Upper lobe of left lung (tissue), 6 donors: Measurements from ENCODE around the gene CDKN2AIPNL. TPM values are rescaled to one million over a fixed set of nuclear protein-coding genes. Genes with fewer than 3 reads are reported as not detected.

Experiments
- ATAC-seq, 2 donors: fragments of 200-7000 bp; cut with Tn5 transposase; one replicate each; pipeline ENCODE4 v1.9.1; 2022; ENCODE audit warnings: mild to moderate bottlenecking in 2 of 2, moderate library complexity in 2 of 2; ENCODE audit not compliant: low FRiP score in 2 of 2
- DNase-seq, 2 donors: peaks; one replicate each; pipeline ENCODE4 v3.0.0-alpha.2; 2019 to 2020
- H3K27ac ChIP-seq, 4 donors: fragments of 200-600 bp; sonication (generic); one replicate each; pipeline ENCODE4 v1.5.1; 2016 to 2019
- H3K27me3 ChIP-seq, 4 donors: fragments of 200-600 bp; sonication (generic); one replicate each; pipeline ENCODE4 v1.5.1; 2017 to 2019
- H3K36me3 ChIP-seq, 4 donors: fragments of 200-600 bp; sonication (generic); one replicate each; pipeline ENCODE4 v1.5.1; 2016 to 2019
- H3K4me1 ChIP-seq, 4 donors: fragments of 200-600 bp; sonication (generic); one replicate each; pipeline ENCODE4 v1.5.1; 2018 to 2019
- H3K4me3 ChIP-seq, 4 donors: fragments of 200-600 bp; sonication (generic); one replicate each; pipeline ENCODE4 v1.5.1; 2017 to 2019; ENCODE audit warnings: mild to moderate bottlenecking in 2 of 4, moderate library complexity in 1 of 4
- H3K9me3 ChIP-seq, 4 donors: fragments of 200-600 bp; sonication (generic); one replicate each; pipeline ENCODE4 v1.5.1; 2018 to 2019
- CTCF ChIP-seq, 6 experiments: fragments of 450-650 bp in 4 of 6; fragments of 200-600 bp in 2 of 6; sonication (generic) in 2 of 6; IDR thresholded peaks; one replicate each; pipeline ENCODE4 v1.5.1; 2016 to 2019; ENCODE audit warnings: antibody characterized with exemption in 6 of 6
- EP300 ChIP-seq, 4 donors: sonication (generic); formaldehyde crosslinking; IDR thresholded peaks; one replicate each; pipeline ENCODE4 v1.5.1; 2017; ENCODE audit warnings: antibody characterized with exemption in 4 of 4, control low read depth in 2 of 4
- POLR2A ChIP-seq, 4 donors: fragments of 450-650 bp; IDR thresholded peaks; one replicate each; pipeline ENCODE4 v1.5.1; 2016 to 2017; ENCODE audit warnings: antibody characterized with exemption in 4 of 4, mild to moderate bottlenecking in 2 of 4
- POLR2AphosphoS5 ChIP-seq, 2 donors: sonication (generic); formaldehyde crosslinking; IDR thresholded peaks; one replicate each; pipeline ENCODE4 v1.5.1; 2017; ENCODE audit warnings: antibody characterized with exemption in 2 of 2
- WGBS, 2 donors: methylation state at CpG; one replicate each; pipeline ENCODE4 v1.1.5; 2017 to 2018; 5-methylcytosine and 5-hydroxymethylcytosine counted together
- total RNA-seq, 6 donors: library from RNA; depleted of rRNA in 4 of 6; stranded (reverse); fragments of >200 nt in 4 of 6; gene quantifications; one replicate each; pipeline versions ENCODE4 v1.1.0 to v1.2.1, GENCODE V29; 2016 to 2021
- donor health status: DM: no; HTN: no; CAD: no; lungs with moderate emphysema.
- donor health status: DM: no; HTN: yes; CAD: no; lungs with severe emphysema.

CDKN2AIPNL gene
- total RNA-seq, 6 donors from 2014 or later: 2.1 to 18.5 (median 13.3) TPM

- H3K36me3 ChIP-seq: no peaks in the 10 kb centered on the region
Observed at GRCh38 chr5:134437340-134437846, 25.7 kb upstream of the CDKN2AIPNL start.

GRCh38 chr5:134436523-134437339 lies 25.1 kb upstream of the CDKN2AIPNL start:
- WGBS, 2 donors: 7 to 8% methylated on average over 12 to 20 of the region's 20 CpGs
- Histone ChIP-seq H3K4me1 (peaks cover 39 to 44% (median 39%) of the 10 kb centered on the region in 4 donors), H3K27me3 (no peaks in the 10 kb centered on the region), H3K36me3 (no peaks in the 10 kb centered on the region), H3K9me3 (no peaks in the 10 kb centered on the region), H3K27ac (peak overlapping the region; percentile 78 to 84 (median 80)), H3K4me3 (peak overlapping the region in 3 of 4 donors; percentile 9 to 22 (median 17))
- peak in 3 of 4 donors; percentile 10 to 58 (median 50) for TF ChIP-seq EP300 (IDR thresholded peaks at IDR 0.05)
- no peak for TF ChIP-seq CTCF (IDR thresholded peaks at IDR 0.05)
- TF ChIP-seq POLR2AphosphoS5 (IDR thresholded peaks at IDR 0.05): peak; percentile 47 to 67
- DNase-seq (peak; percentile 78 to 91), ATAC-seq (peak; percentile 78 to 92)

More at GRCh38 chr5:134437340-134437846, 25.7 kb upstream of the CDKN2AIPNL start:
- Histone ChIP-seq H3K27me3 (no peaks in the 10 kb centered on the region), H3K9me3 (no peaks in the 10 kb centered on the region), H3K4me1 (peaks cover 39 to 44% (median 39%) of the 10 kb centered on the region in 4 donors), H3K27ac (peak overlapping the region; percentile 78 to 84 (median 80)), H3K4me3 (no peak overlapping the region)
- ATAC-seq (no peak), DNase-seq (no peak)
- TF ChIP-seq POLR2AphosphoS5 (IDR thresholded peaks at IDR 0.05) (no peak), POLR2A (IDR thresholded peaks at IDR 0.05) (no peak), CTCF (IDR thresholded peaks at IDR 0.05) (no peak), EP300 (IDR thresholded peaks at IDR 0.05) (no peak)
- 88 to 90% methylated on average over 4 of the region's 4 CpGs for WGBS, 2 donors

- no peaks in the 10 kb centered on the region for H3K27me3 ChIP-seq
- TF ChIP-seq POLR2A (IDR thresholded peaks at IDR 0.05) (no peak), CTCF (IDR thresholded peaks at IDR 0.05) (no peak), EP300 (IDR thresholded peaks at IDR 0.05) (no peak), POLR2AphosphoS5 (IDR thresholded peaks at IDR 0.05) (no peak)
- no peak overlapping the region for H3K4me3 ChIP-seq
- peaks cover 39 to 43% (median 39%) of the 10 kb centered on the region in 4 donors for H3K4me1 ChIP-seq
- no peaks in the 10 kb centered on the region for H3K9me3 ChIP-seq
- WGBS, 2 donors: 90 to 97% methylated on average over 2 of the region's 2 CpGs
- no peak for ATAC-seq
- DNase-seq: no peak
- no peaks in the 10 kb centered on the region for H3K36me3 ChIP-seq
- no peak overlapping the region for H3K27ac ChIP-seq
Observed at GRCh38 chr5:134435560-134435959, 23.9 kb upstream of the CDKN2AIPNL start.

GRCh38 chr5:134432677-134433359 lies 21.1 kb upstream of the CDKN2AIPNL start:
- Histone ChIP-seq H3K27ac (no peak overlapping the region), H3K4me3 (no peak overlapping the region), H3K27me3 (no peaks in the 10 kb centered on the region), H3K4me1 (peaks cover 18 to 19% (median 19%) of the 10 kb centered on the region in 4 donors), H3K9me3 (no peaks in the 10 kb centered on the region), H3K36me3 (no peaks in the 10 kb centered on the region)
- DNase-seq: no peak
- TF ChIP-seq EP300 (IDR thresholded peaks at IDR 0.05): no peak
- TF ChIP-seq CTCF (IDR thresholded peaks at IDR 0.05): no peak
- TF ChIP-seq POLR2AphosphoS5 (IDR thresholded peaks at IDR 0.05): no peak
- no peak for TF ChIP-seq POLR2A (IDR thresholded peaks at IDR 0.05)
- 76 to 77% methylated on average over 14 of the region's 14 CpGs for WGBS, 2 donors
- ATAC-seq: no peak
